CD4-positive, alpha-beta T cell treated with Interleukin-6 for 4 hours (primary cell): ENCODE measurements around the gene NPIPB13.
"Not testable (repeated sequence)": the region's sequence is repeated elsewhere in the genome, so short reads cannot be mapped to it uniquely, and the experiment has no call there.

Experiments used
- DNase-seq: peaks from one replicate; pipeline ENCODE4 v3.0.0-alpha.2; 2020; ENCODE audit warnings: mixed read lengths

NPIPB13 gene

GRCh38 chr16:30248379-30248778, at the start of gene NPIPB13:
Gene NPIPB13, minus strand, starts transcription at chr16:30248479. Its CDS starts 2,906 bp downstream, at chr16:30245573.
- not testable (repeated sequence) for DNase-seq

DNA sequence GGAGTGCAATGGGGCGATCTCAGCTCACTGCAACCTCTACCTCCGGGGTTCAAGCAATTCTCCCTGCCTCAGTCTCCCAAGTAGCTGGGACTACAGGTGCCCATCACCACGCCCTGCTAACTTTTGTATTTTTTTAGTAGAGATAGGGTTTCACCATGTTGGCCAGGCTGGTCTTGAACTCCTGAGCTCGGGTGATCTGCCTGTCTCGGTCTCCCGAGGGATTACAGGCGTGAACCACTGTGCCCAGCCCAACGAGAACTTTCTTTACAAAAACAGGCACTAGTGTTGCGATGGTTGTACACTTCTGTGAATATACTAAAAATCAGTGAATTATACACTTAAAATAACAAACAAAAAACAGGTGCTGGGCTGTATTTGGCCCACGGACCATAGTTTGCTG, 34.1 kb upstream of the NPIPB13 start:
- DNase-seq = not testable (repeated sequence)

- DNase-seq = not testable (repeated sequence)
These were observed 30.2 kb upstream of the NPIPB13 start for GRCh38 chr16:30278523-30278922.

DNA sequence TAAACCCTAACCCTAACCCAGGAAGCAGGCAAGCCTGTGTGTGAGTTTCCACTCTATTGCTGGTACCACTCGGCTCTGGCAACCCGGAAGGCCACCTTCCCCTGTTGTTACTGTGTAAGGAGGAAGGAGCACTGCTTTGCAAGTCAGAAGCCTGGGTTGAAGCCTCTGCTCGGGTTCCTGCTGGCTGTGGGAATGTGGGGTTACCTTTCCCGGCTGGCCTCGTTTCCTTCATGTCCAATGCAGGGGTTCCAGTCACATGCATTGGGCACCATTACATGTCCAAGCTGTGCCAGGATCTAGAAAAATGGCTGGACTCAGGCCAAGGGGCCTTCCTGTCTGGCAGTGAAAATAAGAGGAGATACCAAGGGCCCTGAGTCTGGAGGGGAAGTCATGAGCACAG, 31.2 kb downstream of the NPIPB13 start:
- DNase-seq = not testable (repeated sequence)

GRCh38 chr16:30211414-30211813, 36.9 kb downstream of the NPIPB13 start:
- not testable (repeated sequence) for DNase-seq

GRCh38 chr16:30209032-30209431, 39.2 kb downstream of the NPIPB13 start:
- DNase-seq = not testable (repeated sequence)

- DNase-seq = not testable (repeated sequence)
These were observed 41.1 kb downstream of the NPIPB13 start for GRCh38 chr16:30207063-30207704.

DNA sequence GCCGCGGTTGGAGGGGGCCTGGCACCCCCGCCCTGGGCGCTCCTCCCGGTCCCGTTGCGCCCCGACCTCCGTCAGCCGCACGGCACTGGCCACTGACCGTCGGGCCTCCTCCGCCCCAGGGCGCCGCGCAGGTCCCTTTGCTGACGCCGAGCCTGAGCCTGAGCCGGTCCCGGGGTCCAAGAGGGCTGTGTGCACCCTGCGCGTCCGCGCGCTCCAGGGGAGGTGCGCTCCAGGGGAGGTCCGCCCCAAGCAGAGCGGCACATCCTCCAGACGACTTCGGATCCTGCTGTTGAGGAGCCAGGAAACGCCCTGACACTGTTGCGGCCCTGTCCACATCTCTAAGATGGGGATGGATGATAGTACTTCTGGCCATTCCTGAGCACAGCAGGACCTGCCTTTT, 42.0 kb downstream of the NPIPB13 start:
- not testable (repeated sequence) for DNase-seq

DNA sequence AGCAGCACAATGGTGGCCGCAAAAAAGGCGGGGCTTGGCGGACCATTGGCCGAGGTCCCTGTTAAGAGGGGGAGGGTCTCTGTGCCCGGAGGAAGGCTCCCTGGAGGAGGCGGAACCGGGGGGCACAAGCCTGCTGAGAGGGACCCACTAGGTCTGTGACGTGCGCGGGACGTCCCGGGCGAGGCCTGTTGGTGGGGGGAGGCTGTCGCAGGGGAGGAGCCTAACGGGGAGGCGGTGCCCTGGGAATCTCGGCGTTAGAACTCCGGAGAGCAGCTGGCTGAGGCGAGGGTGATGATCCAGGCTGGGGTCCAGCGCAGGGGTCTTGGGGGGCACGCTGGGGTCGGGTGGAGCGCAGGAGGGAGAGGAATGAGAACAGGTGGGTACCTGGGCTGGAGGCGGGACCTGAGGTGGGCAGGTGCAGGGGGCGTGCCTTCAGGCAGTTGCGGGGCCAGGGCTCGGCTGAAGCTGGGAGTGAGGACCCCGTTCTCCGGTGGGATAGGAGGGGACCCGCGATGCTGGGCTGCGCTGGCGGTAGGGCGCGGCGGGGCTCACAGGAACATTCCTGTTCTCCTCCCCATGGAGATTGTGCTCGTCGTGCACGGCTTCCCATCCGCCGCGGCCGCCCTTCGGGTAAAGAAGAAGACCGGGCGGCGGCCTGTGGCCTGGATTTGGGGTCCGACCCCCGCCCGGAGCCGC, 42.6 kb downstream of the NPIPB13 start:
- DNase-seq = not testable (repeated sequence)

- not testable (repeated sequence) for DNase-seq
These were observed 48.5 kb downstream of the NPIPB13 start for GRCh38 chr16:30199608-30200343.

GRCh38 chr16:30199049-30199448, 49.2 kb downstream of the NPIPB13 start, which contains the start of gene SULT1A3:
Gene SULT1A3, plus strand, starts transcription at chr16:30199255. Its CDS starts 1,474 bp downstream, at chr16:30200729.
- not testable (repeated sequence) for DNase-seq
